Coronary artery (tissue), 2 donors: ENCODE results near the gene FAM135A.
A peak's percentile ranks its signal among the peaks of the same experiment; 100 is the strongest.
"Not testable (repeated sequence)": the region's sequence is repeated elsewhere in the genome, so short reads cannot be mapped to it uniquely, and the experiment has no call there.

ENCODE experiments used
- DNase-seq: peaks from one replicate; pipeline ENCODE4 v3.0.0-alpha.2; 2017; ENCODE audit warnings: low spot score
- H3K27ac ChIP-seq, 2 donors: fragments of 200-600 bp; sonication (generic); one replicate each; pipeline ENCODE4 v1.5.1; 2016 to 2019
- H3K4me3 ChIP-seq: fragments of 200-600 bp; sonication (generic); 2 replicates; pipeline ENCODE4 v1.5.1; 2016; ENCODE audit warnings: mild to moderate bottlenecking, moderate library complexity
- CTCF ChIP-seq: fragments of 200-600 bp; sonication (generic); IDR thresholded peaks from one replicate; pipeline ENCODE4 v1.5.1; 2019; ENCODE audit warnings: antibody characterized with exemption

Gene FAM135A

GRCh38 chr6:70547905-70548304, 134.6 kb downstream of the FAM135A start:
- DNase-seq, result no peak
- TF ChIP-seq CTCF, result no peak
- Histone ChIP-seq H3K4me3 (no peak overlapping the region), H3K27ac (peak overlapping the region in 1 of 2 donors; percentile 3)

- no peak for TF ChIP-seq CTCF
- Histone ChIP-seq H3K27ac (no peak overlapping the region), H3K4me3 (no peak overlapping the region)
- DNase-seq, result no peak
Measured at GRCh38 chr6:70549327-70549726, 136.0 kb downstream of the FAM135A start.

- H3K4me3 ChIP-seq, result no peak overlapping the region
- no peak for TF ChIP-seq CTCF
Measured at GRCh38 chr6:70551566-70551965, 138.3 kb downstream of the FAM135A start.

GRCh38 chr6:70552286-70552940, 139.1 kb downstream of the FAM135A start:
- not testable (repeated sequence) for H3K27ac ChIP-seq, DNase-seq, H3K4me3 ChIP-seq

More at GRCh38 chr6:70551566-70551965, 138.3 kb downstream of the FAM135A start:
- DNase-seq, result no peak
- H3K27ac ChIP-seq, result no peak overlapping the region

GRCh38 chr6:70552974-70553373, 139.7 kb downstream of the FAM135A start:
- Histone ChIP-seq H3K4me3 (no peak overlapping the region), H3K27ac (no peak overlapping the region)
- no peak for DNase-seq
- no peak for TF ChIP-seq CTCF

- DNase-seq, result no peak
- Histone ChIP-seq H3K27ac (no peak overlapping the region), H3K4me3 (no peak overlapping the region)
- no peak for TF ChIP-seq CTCF
Measured at GRCh38 chr6:70557998-70558397, 144.7 kb downstream of the FAM135A start.

- H3K4me3 ChIP-seq, DNase-seq, H3K27ac ChIP-seq: not testable (repeated sequence)
Measured at GRCh38 chr6:70562401-70562800, 149.1 kb downstream of the FAM135A start.

GRCh38 chr6:70563530-70563929, 150.2 kb downstream of the FAM135A start:
- DNase-seq, result no peak
- TF ChIP-seq CTCF, result no peak
- H3K27ac ChIP-seq, result no peak overlapping the region
- no peak overlapping the region for H3K4me3 ChIP-seq
